ENCODE measurements around the gene ZNF423.

ZNF423 gene

GRCh38 chr16:49562228-49562627 lies 293.7 kb downstream of the ZNF423 start:
- DNase-seq (ENCODE audit: extremely low read depth, insufficient read length): no peak

GRCh38 chr16:49560004-49560830 lies 295.7 kb downstream of the ZNF423 start:
- Histone ChIP-seq H3K27me3 (replicated peaks; ENCODE audit: control insufficient read depth, insufficient read depth, low read length) (no peaks in the 10 kb centered on the region; the same call in 1 of the 2 replicates), H3K36me3 (ENCODE audit: control insufficient read depth, insufficient read depth, low read length) (no peaks in the 10 kb centered on the region)
- no peak for TF ChIP-seq CTCF (IDR thresholded peaks at IDR 0.05; ENCODE audit: insufficient read depth, low read length, poor library complexity, severe bottlenecking)

More at GRCh38 chr16:49562228-49562627, 293.7 kb downstream of the ZNF423 start:
- Histone ChIP-seq H3K4me3 (replicated peaks; ENCODE audit: low read depth, low read length) (no peak overlapping the region), H3K36me3 (ENCODE audit: control insufficient read depth, insufficient read depth, low read length) (no peaks in the 10 kb centered on the region), H3K27me3 (replicated peaks; ENCODE audit: control insufficient read depth, insufficient read depth, low read length) (no peaks in the 10 kb centered on the region; the same call in 1 of the 2 replicates)
- no peak for TF ChIP-seq CTCF (IDR thresholded peaks at IDR 0.05; ENCODE audit: insufficient read depth, low read length, poor library complexity, severe bottlenecking)

GRCh38 chr16:49559242-49559641 lies 296.7 kb downstream of the ZNF423 start:
- no peaks in the 10 kb centered on the region; the same call in 1 of the 2 replicates for H3K27me3 ChIP-seq (replicated peaks; ENCODE audit: control insufficient read depth, insufficient read depth, low read length)
- H3K4me3 ChIP-seq (replicated peaks; ENCODE audit: low read depth, low read length): no peak overlapping the region
- no peak for DNase-seq (ENCODE audit: extremely low read depth, insufficient read length)
- H3K36me3 ChIP-seq (ENCODE audit: control insufficient read depth, insufficient read depth, low read length): no peaks in the 10 kb centered on the region
- TF ChIP-seq CTCF (IDR thresholded peaks at IDR 0.05; ENCODE audit: insufficient read depth, low read length, poor library complexity, severe bottlenecking): no peak

More at GRCh38 chr16:49560004-49560830, 295.7 kb downstream of the ZNF423 start:
- no peak for DNase-seq (ENCODE audit: extremely low read depth, insufficient read length)
- no peak overlapping the region for H3K4me3 ChIP-seq (replicated peaks; ENCODE audit: low read depth, low read length)

- no peak for TF ChIP-seq CTCF (IDR thresholded peaks at IDR 0.05; ENCODE audit: insufficient read depth, low read length, poor library complexity, severe bottlenecking)
- H3K27me3 ChIP-seq (replicated peaks; ENCODE audit: control insufficient read depth, insufficient read depth, low read length): no peaks in the 10 kb centered on the region; the same call in 1 of the 2 replicates
- H3K4me3 ChIP-seq (replicated peaks; ENCODE audit: low read depth, low read length): no peak overlapping the region
- DNase-seq (ENCODE audit: extremely low read depth, insufficient read length): no peak
- no peaks in the 10 kb centered on the region for H3K36me3 ChIP-seq (ENCODE audit: control insufficient read depth, insufficient read depth, low read length)
Observed at GRCh38 chr16:49558451-49558850, 297.5 kb downstream of the ZNF423 start.

GRCh38 chr16:49556606-49557446 lies 299.1 kb downstream of the ZNF423 start:
- H3K4me3 ChIP-seq (replicated peaks; ENCODE audit: low read depth, low read length): no peak overlapping the region

More at GRCh38 chr16:49556606-49557446, 299.1 kb downstream of the ZNF423 start:
- Histone ChIP-seq H3K27me3 (replicated peaks; ENCODE audit: control insufficient read depth, insufficient read depth, low read length) (no peaks in the 10 kb centered on the region), H3K36me3 (ENCODE audit: control insufficient read depth, insufficient read depth, low read length) (no peaks in the 10 kb centered on the region)
- no peak for DNase-seq (ENCODE audit: extremely low read depth, insufficient read length)
- TF ChIP-seq CTCF (IDR thresholded peaks at IDR 0.05; ENCODE audit: insufficient read depth, low read length, poor library complexity, severe bottlenecking): peak; percentile 61
